Inflammatory macrophage (primary cell): ENCODE data around the gene HAP1.
"Not testable (repeated sequence)": the region's sequence is repeated elsewhere in the genome, so short reads cannot be mapped to it uniquely, and the experiment has no call there.

Experiments
- DNase-seq, 2 donors: peaks; one replicate each; pipeline ENCODE4 v3.0.0-alpha.2; 2020 to 2022

HAP1 gene

DNA sequence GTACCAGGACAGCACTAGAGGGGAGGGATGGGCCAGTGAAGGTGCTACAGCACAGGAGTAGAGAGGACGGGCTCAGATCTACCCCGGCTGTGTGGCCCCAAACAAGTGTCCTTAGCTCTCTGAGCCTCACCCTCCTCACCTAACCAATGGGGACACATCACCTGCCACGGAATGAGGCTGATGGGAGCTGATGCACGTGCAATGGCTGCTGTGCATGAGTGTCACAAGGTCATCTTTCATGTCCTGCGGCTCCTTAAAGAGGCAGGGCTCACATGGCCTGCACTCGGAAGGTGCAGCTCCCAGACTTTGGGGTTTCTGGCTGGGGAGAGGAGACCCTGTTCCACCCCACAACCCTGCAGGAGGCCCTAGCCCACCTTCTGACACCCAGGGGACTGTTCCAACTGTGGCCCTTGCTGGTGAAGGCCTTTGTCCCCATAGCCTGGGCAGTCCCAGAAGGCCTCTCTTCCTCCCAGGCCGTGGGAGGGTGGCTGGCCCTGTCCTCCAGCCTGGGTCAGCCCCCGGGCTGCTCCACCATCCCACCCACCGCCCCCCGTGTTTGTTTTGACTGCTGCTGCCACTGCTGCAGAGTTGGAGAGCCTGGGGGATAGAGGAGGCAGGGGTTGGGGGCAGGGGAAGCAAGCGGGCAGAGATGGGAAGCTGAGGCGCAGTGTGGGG, 10.5 kb downstream of the HAP1 start:
- no peak for DNase-seq

- DNase-seq, result no peak
These were observed 12.2 kb downstream of the HAP1 start for GRCh38 chr17:41722231-41722630.

- DNase-seq, result no peak
These were observed 16.2 kb downstream of the HAP1 start for GRCh38 chr17:41718287-41718645.

DNA sequence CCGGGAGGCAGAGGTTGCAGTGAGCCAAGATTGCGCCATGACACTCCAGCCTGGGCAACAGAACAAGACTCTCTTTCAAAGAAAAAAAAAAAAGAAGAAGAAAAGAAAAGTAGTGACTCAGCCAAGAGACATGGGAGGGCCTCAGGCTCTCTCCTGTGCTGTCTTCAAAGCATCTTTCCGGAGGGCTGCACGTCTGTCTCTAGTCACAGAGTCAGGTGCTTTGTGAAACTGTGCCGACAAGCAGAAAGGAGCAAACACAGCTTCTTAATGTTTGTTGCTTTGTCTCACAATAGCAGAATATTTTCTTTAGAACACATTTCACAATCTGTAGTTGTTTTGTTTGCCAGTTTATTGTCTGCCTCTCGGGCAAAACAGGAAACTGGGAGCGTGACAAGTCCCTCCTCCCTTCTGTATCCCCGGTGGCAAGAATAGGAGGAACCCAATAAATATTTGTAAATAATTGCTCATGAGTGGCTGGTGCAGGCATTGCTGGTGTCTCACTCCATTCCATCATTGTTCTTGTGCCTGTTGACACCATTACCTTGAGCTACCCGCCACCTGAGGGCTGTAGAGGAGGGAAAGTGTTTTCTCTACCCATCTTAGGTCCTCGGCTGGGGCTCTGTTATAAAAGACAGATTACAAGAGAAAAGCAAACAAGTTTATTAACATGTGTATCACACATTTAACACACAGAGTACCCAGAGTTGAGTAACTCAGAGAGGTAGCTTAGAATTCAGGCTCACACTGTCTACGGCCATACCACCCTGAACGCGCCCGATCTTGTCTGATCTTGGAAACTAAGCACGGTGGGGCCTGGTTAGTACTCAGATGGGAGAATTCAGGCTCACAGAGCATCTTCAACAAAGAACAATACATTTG, 16.8 kb downstream of the HAP1 start:
- peak; percentile 75 to 78 for DNase-seq

GRCh38 chr17:41711669-41712400, 22.6 kb downstream of the HAP1 start, which contains the start of gene GAST:
Gene GAST, plus strand, starts transcription at chr17:41712331. Its CDS starts 3,106 bp downstream, at chr17:41715437.
- DNase-seq, result no peak

- DNase-seq, result no peak
These were observed 23.9 kb downstream of the HAP1 start for GRCh38 chr17:41710472-41711090.

- DNase-seq, result no peak
These were observed 26.4 kb downstream of the HAP1 start for GRCh38 chr17:41707803-41708669.

GRCh38 chr17:41705271-41705991, 29.0 kb downstream of the HAP1 start:
- DNase-seq, result no peak

GRCh38 chr17:41702712-41703111, 31.7 kb downstream of the HAP1 start:
- no peak for DNase-seq

DNA sequence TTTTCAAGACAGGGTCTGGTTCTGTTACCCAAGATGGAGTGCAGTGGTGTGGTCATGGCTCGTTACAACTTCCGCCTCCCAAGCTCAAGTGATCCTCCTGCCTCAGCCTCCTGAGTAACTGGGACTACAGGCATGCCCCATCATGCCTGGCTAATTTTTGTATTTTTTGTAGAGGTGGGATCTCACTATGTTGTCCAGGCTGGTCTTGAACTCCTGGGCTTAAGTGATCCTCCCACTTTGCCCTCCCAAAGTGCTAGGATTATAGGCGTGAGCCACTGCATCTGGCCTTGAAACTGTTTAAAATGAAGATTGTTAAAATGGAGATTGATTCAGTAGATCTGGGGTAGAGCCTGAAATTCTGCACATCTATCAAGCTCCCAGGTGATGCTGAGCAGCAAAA, 33.6 kb downstream of the HAP1 start:
- DNase-seq, result not testable (repeated sequence)

DNA sequence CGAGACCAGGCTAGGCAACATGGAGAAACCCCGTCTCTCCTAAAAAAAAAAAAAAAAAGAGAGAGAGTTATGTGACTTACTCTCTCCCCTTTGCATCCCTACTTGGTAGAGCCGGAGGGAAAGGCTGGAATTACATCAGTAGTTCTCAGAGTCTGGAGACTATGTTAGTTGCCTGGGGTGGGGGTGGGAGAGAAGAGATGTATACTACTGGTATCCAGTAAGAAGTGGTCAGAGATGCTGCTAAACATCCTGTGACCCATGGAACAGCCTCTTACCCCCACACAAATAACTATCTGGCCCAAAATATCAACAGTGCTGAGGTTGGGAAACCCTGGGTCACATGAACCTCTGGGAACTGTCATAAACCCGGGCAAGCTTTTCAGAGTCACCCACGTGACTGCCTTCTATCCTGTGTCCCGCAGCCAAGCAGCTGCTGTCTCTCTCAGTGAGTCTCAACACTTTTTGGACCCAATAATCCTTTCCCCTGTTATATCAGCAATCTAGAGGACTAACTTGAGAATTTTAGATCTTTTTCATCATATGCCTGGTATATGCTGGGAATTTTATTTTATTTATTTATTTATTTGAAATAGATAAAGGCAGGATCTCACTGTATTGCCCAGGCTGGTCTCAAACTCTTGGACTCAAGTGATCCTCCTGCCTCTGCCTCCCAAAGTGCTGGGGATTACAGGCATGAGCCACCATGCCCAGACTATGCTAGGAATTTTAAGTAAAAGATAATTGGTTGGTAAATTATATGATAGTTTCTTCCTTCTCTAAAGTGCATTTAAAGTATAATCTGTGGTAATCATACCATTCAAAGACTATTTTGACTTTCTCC, 37.1 kb downstream of the HAP1 start:
- peak; percentile 93 to 96 for DNase-seq

GRCh38 chr17:41695954-41696757, 38.3 kb downstream of the HAP1 start:
- peak; percentile 78 to 80 for DNase-seq

DNA sequence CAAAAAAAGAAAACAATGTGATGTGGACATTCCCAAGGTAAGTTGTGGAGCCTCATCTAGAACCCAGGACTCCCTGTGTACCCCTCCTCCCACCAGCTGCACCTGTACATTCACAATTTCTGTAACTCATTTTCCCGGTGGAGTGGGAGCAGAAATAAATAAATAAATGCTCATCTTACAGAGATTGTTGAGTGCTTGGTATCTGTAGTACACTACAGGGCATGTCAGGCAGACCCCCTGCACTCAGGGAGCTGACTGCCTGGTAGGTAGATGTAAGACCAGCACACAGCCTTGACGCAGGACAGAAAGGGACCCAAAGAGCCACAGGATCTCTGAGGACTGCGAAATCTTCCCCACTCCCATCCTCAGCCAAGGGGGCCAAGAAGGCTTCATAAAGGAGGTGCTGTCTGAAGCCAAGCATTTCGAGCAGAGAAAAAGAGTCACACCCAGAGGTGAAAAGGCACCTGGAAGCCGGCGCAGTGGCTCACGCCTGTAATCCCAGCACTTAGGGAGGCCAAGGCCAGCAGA, 39.2 kb downstream of the HAP1 start:
- no peak for DNase-seq

DNA sequence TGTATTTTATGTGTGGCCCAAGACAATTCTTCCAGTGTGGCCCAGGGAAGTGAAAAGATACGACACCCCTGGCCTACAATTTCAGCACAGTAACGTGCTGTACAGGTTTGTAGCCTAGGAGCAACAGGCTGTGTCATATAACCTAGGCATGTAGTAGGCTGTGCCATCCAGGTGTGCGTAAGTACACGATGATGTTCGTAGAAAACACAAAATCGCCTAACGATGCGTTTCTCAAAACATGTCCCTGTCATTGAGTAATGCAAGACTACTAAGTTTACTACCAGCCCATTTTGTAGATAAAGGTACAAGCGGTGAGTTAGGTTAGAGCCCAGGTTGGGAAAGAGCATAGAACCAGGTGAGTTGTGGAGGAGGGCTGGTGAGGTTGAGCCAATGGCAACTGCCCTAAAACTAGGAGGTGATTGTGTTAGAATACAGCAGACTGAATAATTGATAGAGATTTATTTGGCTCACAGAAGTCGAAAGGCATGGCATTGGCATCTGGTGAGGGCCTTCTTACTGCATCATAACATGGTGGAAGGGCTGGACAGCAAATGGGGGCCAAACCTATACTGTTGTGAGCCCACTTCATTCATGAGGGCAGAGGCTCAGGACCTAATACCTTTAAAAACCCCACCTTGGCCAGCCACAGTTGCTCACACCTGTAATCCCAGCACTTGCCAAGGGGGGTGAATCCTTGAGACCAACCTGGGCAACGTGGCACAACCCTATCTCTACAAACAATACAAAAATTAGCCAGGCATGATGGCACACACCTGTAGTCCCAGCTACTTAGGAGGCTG, 41.5 kb downstream of the HAP1 start:
- no peak for DNase-seq

- DNase-seq, result no peak
These were observed 43.2 kb downstream of the HAP1 start for GRCh38 chr17:41691031-41691777.

- DNase-seq, result no peak
These were observed 43.9 kb downstream of the HAP1 start for GRCh38 chr17:41690497-41690896.
